Measurements from ENCODE around the gene PGM3. TPM values are rescaled to one million over a fixed set of nuclear protein-coding genes. Genes with fewer than 3 reads are reported as not detected.

The PGM3 gene, protein sequence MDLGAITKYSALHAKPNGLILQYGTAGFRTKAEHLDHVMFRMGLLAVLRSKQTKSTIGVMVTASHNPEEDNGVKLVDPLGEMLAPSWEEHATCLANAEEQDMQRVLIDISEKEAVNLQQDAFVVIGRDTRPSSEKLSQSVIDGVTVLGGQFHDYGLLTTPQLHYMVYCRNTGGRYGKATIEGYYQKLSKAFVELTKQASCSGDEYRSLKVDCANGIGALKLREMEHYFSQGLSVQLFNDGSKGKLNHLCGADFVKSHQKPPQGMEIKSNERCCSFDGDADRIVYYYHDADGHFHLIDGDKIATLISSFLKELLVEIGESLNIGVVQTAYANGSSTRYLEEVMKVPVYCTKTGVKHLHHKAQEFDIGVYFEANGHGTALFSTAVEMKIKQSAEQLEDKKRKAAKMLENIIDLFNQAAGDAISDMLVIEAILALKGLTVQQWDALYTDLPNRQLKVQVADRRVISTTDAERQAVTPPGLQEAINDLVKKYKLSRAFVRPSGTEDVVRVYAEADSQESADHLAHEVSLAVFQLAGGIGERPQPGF
- 30.9 and 87.8 TPM in 2 replicates for total RNA-seq (ENCODE audit: low replicate concordance)

DNA sequence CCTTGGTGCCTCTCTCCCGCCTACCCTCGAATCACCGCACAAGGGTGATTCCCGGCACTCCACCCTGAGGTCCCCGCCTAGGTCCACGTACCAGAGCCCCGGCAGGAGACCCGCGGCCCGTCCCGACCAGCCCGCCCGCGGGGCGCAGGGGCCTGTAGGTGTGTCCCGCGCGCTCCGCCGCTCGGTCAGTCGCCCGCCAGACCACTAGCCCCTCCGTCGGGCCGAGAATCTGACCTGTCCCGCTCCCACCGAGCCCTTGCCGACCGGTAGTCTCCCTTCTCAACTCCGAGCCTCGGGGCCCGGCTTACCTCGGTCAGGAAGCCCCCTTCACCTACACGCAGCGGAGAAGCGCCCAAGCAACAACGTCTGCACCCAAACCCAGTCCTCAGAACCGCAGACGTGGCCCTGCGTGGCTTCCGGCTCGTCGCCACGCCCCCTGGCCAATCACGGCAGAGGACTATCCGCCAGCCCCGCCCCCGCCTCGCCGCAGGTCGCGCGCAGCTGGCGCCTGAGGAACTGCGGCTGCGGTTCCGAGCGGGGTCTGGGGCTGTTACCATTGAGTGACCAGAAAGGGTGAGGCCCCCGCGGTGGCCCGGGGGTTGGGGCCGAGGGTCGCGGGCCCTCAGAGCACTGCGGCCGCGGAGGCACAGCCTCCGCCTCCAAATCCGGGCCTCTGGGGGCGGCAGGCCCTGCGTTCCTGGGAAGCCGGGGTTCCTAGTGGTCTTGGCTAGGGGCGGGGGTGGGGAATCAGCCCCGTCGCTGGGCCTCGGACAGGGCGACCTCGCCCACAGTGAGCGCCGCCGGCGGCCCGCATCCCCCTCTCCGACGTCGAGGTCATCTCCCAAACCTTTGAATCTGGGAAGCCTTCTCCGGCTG lies at the start of gene PGM3, which contains the start of gene RWDD2A:
PGM3 (minus strand) TSS at position 395 of the 876 bp plus-strand sequence. CDS start 2,253 bp downstream, outside the sequence.
RWDD2A (plus strand) TSS at position 487 of the 876 bp plus-strand sequence. CDS start 1,095 bp downstream, outside the sequence.
- DNase-seq (ENCODE audit: low read depth) = peak; percentile 80
- H3K4me3 ChIP-seq (ENCODE audit: low read depth, low read length) = peak within 1 kb of the TSS; percentile 90
- TF ChIP-seq, protein P1, sequence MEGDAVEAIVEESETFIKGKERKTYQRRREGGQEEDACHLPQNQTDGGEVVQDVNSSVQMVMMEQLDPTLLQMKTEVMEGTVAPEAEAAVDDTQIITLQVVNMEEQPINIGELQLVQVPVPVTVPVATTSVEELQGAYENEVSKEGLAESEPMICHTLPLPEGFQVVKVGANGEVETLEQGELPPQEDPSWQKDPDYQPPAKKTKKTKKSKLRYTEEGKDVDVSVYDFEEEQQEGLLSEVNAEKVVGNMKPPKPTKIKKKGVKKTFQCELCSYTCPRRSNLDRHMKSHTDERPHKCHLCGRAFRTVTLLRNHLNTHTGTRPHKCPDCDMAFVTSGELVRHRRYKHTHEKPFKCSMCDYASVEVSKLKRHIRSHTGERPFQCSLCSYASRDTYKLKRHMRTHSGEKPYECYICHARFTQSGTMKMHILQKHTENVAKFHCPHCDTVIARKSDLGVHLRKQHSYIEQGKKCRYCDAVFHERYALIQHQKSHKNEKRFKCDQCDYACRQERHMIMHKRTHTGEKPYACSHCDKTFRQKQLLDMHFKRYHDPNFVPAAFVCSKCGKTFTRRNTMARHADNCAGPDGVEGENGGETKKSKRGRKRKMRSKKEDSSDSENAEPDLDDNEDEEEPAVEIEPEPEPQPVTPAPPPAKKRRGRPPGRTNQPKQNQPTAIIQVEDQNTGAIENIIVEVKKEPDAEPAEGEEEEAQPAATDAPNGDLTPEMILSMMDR (IDR thresholded peaks at IDR 0.05; ENCODE audit: insufficient read depth, low read length) = no peak

DNA sequence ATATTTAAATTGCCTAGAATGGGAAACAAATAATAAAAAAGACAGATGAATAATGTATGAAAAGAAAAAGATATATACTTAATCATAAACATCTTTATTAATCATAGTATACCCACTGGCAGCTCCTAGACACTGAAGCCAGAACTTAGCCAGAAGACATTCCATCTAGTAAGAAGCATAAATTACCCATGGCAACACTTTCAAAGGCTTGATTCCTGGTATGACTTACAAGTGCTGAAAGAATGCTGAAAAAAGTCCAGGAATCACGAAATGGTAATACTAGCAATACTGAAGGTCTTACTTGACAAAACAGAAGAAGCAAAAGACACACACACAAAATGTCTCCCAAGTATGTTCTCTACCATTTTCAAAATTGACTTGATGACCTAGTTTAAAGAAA lies 38.1 kb upstream of the PGM3 start:
- DNase-seq (ENCODE audit: low read depth) = peak; percentile 93
- TF ChIP-seq, protein P1 (IDR thresholded peaks at IDR 0.05; ENCODE audit: insufficient read depth, low read length) = no peak
- H3K4me3 ChIP-seq (ENCODE audit: low read depth, low read length) = no peak overlapping the region

DNA sequence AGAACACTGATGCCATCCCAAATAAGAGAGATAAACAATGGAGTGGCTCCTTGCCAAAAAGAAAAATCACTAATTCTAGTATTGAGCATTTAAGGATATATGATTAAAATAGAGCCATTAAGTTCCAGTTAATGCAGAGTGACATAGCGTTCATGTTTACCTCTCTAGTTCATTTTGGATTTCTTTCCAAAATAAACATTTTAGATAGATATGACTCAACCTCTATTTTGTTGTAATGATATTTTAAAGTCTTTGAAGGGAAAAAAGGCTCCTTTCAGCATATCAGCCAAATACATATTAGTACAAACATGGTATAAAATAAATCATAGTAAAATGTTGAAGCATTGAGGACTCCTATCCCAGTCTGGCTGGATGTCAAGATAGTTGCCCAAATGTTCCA lies 33.5 kb upstream of the PGM3 start:
- peak; percentile 15 for DNase-seq (ENCODE audit: low read depth)

DNA sequence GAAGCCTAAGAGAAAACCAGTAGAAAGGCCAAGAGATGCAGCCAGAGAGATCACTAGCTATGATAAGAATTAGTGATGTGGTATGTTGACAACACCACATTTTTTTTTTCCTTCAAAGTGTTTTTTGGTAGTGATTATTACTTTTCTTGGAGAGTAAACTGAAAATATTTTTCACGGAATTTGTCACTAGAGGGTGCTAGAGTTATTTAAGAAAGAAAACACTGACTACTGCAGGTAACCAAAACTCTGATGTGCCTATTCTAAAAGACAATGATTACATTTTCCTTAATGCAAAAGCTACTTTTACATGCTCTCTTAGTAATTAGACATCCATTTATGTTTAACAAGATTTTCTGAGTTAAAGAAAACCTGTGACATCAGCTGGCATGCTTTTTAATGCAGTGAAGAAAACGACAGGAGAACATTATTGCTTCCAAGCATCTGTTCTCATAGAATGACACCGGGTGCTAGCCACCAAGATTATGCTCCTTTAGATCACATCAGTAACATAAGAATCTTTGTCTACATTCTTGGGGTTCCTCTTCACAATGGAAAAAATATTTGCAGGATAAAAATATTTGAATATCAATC lies 28.9 kb upstream of the PGM3 start:
- H3K4me3 ChIP-seq (ENCODE audit: low read depth, low read length) = no peak overlapping the region
- DNase-seq (ENCODE audit: low read depth) = peak; percentile 77
- TF ChIP-seq, protein P1 (IDR thresholded peaks at IDR 0.05; ENCODE audit: insufficient read depth, low read length) = peak; percentile 47

More for the DNA sequence above, 33.5 kb upstream of the PGM3 start:
- no peak overlapping the region for H3K4me3 ChIP-seq (ENCODE audit: low read depth, low read length)
- TF ChIP-seq, protein P1 (IDR thresholded peaks at IDR 0.05; ENCODE audit: insufficient read depth, low read length) = no peak

DNA sequence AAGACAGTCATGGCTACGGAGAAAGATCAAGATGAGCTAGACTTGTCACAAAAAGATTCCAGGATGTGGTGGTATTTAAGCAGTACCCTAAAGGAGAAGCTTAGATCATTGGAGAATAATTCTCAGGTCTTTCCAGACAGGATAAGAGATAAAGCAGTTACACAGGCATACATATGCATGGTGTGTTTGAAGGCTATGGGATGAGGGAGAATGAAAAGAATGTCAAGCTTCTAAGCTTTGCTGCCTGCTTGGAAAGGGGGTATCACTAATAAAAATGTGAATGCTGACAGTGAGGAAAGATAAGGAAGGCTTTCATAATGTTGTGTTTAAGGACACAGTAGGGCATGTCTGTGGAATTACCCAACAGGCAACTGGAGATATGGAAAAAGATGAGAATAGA lies 28.2 kb upstream of the PGM3 start:
- H3K4me3 ChIP-seq (ENCODE audit: low read depth, low read length) = no peak overlapping the region
- TF ChIP-seq, protein P1 (IDR thresholded peaks at IDR 0.05; ENCODE audit: insufficient read depth, low read length) = no peak
- peak; percentile 57 for DNase-seq (ENCODE audit: low read depth)

DNA sequence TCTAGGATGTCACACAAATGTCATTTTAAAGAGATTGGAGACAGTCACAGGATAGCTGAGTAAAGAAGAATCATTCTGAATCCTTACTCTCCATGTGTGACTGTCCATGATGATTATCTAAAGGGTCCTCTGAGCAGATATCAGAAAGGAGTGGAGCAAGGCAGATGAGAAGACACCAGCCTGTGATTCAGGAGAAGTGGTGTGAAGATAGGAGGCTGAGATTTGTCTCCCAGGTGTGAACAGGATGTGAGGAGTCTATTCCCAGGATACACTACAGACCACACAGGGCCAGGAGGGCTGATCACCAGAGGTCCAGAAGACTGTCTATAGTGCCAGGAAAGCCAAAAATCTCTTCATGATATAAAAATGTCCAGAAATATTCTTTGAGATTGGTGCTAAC lies 27.1 kb upstream of the PGM3 start:
- no peak overlapping the region for H3K4me3 ChIP-seq (ENCODE audit: low read depth, low read length)
- no peak for DNase-seq (ENCODE audit: low read depth)
- TF ChIP-seq, protein P1 (IDR thresholded peaks at IDR 0.05; ENCODE audit: insufficient read depth, low read length) = no peak
